Endothelial cell of umbilical vein (primary cell): ENCODE data around the gene TK2. TPM values are rescaled to one million over a fixed set of nuclear protein-coding genes. Genes with fewer than 3 reads are reported as not detected.

Experiments used
- BruUV-seq: library from RNA; stranded (reverse); fragments of 400-500 nt; replicated peaks from 2 replicates; lab custom pipeline; 2021; lab: Mats Ljungman, UMichigan
- CTCF ChIA-PET: fragments of 300-600, 350-600 bp; sonication (Branson Sonifier 250); formaldehyde crosslinking; loops from one replicate; lab custom pipeline; 2021; ENCODE audit warnings: antibody characterized with exemption, inconsistent platforms; lab: Charles Lee
- POLR2A ChIA-PET: fragments of 300-600, 350-600 bp; sonication (Branson Sonifier 250); formaldehyde crosslinking; loops from one replicate; lab custom pipeline; 2021; ENCODE audit warnings: antibody characterized with exemption, inconsistent platforms; lab: Charles Lee
- DNase-seq: peaks from one replicate; pipeline ENCODE4 v3.0.0-alpha.2; 2011; ENCODE audit warnings: low read depth, low spot score
- FAIRE-seq: peaks from 2 replicates; lab custom pipeline; 2011; peaks lifted over from hg19 to GRCh38; lab: Jason Lieb, UNC
- H2AFZ ChIP-seq: 2 replicates; pipeline ENCODE4 v1.6.0; 2012; ENCODE audit warnings: low read depth, low read length, control low read depth, inconsistent platforms
- H3K27ac ChIP-seq: 2 replicates; pipeline ENCODE4 v1.5.1; 2011; ENCODE audit warnings: low read depth, mild to moderate bottlenecking, control low read depth, low read length, moderate library complexity; ENCODE audit not compliant: insufficient read depth
- H3K27me3 ChIP-seq, 2 experiments: 2 replicates each; pipeline versions ENCODE4 v1.6.0 to v1.6.1; 2011; ENCODE audit warnings: low read length in 2 of 2, mixed read lengths in 1 of 2; ENCODE audit not compliant: control insufficient read depth in 2 of 2, insufficient read depth in 2 of 2
- H3K36me3 ChIP-seq, 2 experiments: 2 replicates in 1 of 2; 3 replicates in 1 of 2; pipeline ENCODE4 v1.5.1; 2011; ENCODE audit warnings: low read length in 2 of 2, mild to moderate bottlenecking in 1 of 2, moderate library complexity in 1 of 2; ENCODE audit not compliant: control insufficient read depth in 2 of 2, insufficient read depth in 2 of 2; ENCODE audit errors: extremely low read depth in 1 of 2
- H3K4me1 ChIP-seq: 3 replicates; pipeline ENCODE4 v1.5.1; 2011; ENCODE audit warnings: mild to moderate bottlenecking, low read length; ENCODE audit not compliant: control insufficient read depth, insufficient read depth; ENCODE audit errors: extremely low read depth
- H3K4me2 ChIP-seq: 2 replicates; pipeline ENCODE4 v1.6.1; 2011; ENCODE audit warnings: low read length, control low read depth, mixed read lengths; ENCODE audit not compliant: insufficient read depth
- H3K4me3 ChIP-seq, 3 experiments: fragments of 200-600 bp in 1 of 3; sonication (generic), shearing (Covaris generic) in 1 of 3; replicated peaks in 1 of 3; 2 replicates each; pipeline ENCODE4 v1.5.1; 2011 to 2016; ENCODE audit warnings: control low read depth in 3 of 3, low read length in 3 of 3, mild to moderate bottlenecking in 2 of 3, inconsistent platforms in 1 of 3, low read depth in 1 of 3, moderate library complexity in 1 of 3; ENCODE audit not compliant: insufficient read depth in 1 of 3
- H3K79me2 ChIP-seq: 2 replicates; pipeline ENCODE4 v1.6.0; 2012; ENCODE audit warnings: low read length, inconsistent platforms; ENCODE audit not compliant: control insufficient read depth, insufficient read depth
- H3K9ac ChIP-seq: replicated peaks from 2 replicates; pipeline ENCODE3; 2011; ENCODE audit warnings: low read length, control low read depth; ENCODE audit not compliant: insufficient read depth; ENCODE audit errors: extremely low read depth
- H3K9me1 ChIP-seq: replicated peaks from 3 replicates; pipeline ENCODE4 v1.6.0; 2011; ENCODE audit warnings: mild to moderate bottlenecking, low read length; ENCODE audit not compliant: control insufficient read depth, insufficient read depth; ENCODE audit errors: extremely low read depth
- H3K9me3 ChIP-seq: replicated peaks from 2 replicates; pipeline ENCODE4 v1.5.1; 2012; ENCODE audit warnings: low read length, inconsistent platforms; ENCODE audit not compliant: control insufficient read depth, insufficient read depth
- H4K20me1 ChIP-seq: replicated peaks from 2 replicates; pipeline ENCODE3; 2011; ENCODE audit warnings: mild to moderate bottlenecking, low read length; ENCODE audit not compliant: control insufficient read depth, insufficient read depth; ENCODE audit errors: extremely low read depth
- CTCF ChIP-seq, 2 donors: IDR thresholded peaks; 1 replicate in 1 of 2; 2 replicates in 1 of 2; pipeline ENCODE4 v1.5.1; 2011; ENCODE audit warnings: low read length in 2 of 2, mild to moderate bottlenecking in 2 of 2, moderate library complexity in 2 of 2, control low read depth in 1 of 2, inconsistent platforms in 1 of 2, low read depth in 1 of 2; ENCODE audit not compliant: insufficient read depth in 1 of 2; ENCODE audit errors: extremely low read depth in 1 of 2
- EZH2 ChIP-seq: IDR thresholded peaks from 2 replicates; pipeline ENCODE4 v1.6.1; 2012; ENCODE audit warnings: borderline replicate concordance, low read depth, mild to moderate bottlenecking, moderate library complexity, low read length, inconsistent platforms; ENCODE audit not compliant: severe bottlenecking
- FOS ChIP-seq: IDR thresholded peaks from 2 replicates; pipeline ENCODE4 v1.6.1; 2011; ENCODE audit warnings: mild to moderate bottlenecking, low read length, moderate library complexity, borderline replicate concordance; ENCODE audit not compliant: insufficient read depth
- GATA2 ChIP-seq: IDR thresholded peaks from 2 replicates; pipeline ENCODE4 v1.7.0; 2011; ENCODE audit warnings: low read depth, mild to moderate bottlenecking, moderate library complexity, mixed read lengths, low read length; ENCODE audit not compliant: insufficient read length, insufficient read depth
- JUN ChIP-seq: IDR thresholded peaks from 2 replicates; pipeline ENCODE4 v1.6.1; 2011; ENCODE audit warnings: borderline replicate concordance, low read depth; ENCODE audit not compliant: insufficient read length, insufficient read depth
- MAX ChIP-seq: IDR thresholded peaks from 2 replicates; pipeline ENCODE4 v1.6.1; 2011; ENCODE audit not compliant: insufficient read depth, insufficient read length
- MYC ChIP-seq: IDR thresholded peaks from one replicate; pipeline ENCODE4 v1.6.1; 2011; ENCODE audit warnings: mild to moderate bottlenecking, low read depth, low read length
- POLR2A ChIP-seq: IDR thresholded peaks from 2 replicates; pipeline ENCODE4 v1.6.1; 2012; ENCODE audit warnings: low read depth, mild to moderate bottlenecking, control low read depth, low read length
- POLR2AphosphoS5 ChIP-seq: IDR thresholded peaks from 2 replicates; pipeline ENCODE4 v1.6.1; 2012; ENCODE audit warnings: low read depth, mild to moderate bottlenecking, control low read depth, low read length, moderate library complexity; ENCODE audit not compliant: insufficient read depth
- dilution Hi-C: fragments of 300-500 bp; cut with MboI; formaldehyde crosslinking; loops from one replicate; pipeline ENCODE4 v1.15.0; 2019; ENCODE audit warnings: low sequenced_read_pairs; ENCODE audit not compliant: extremely low pct_ligation_motif_present
- intact Hi-C: fragments of 100-400 bp; cut with micrococcal nuclease; formaldehyde crosslinking; loops from one replicate; pipeline ENCODE4 v1.10.0; 2022
- polyA plus RNA-seq, 4 experiments: library from polyadenylated mRNA; depleted of rRNA in 3 of 4; stranded (reverse) in 3 of 4; unstranded in 1 of 4; fragments of >200 nt; gene quantifications; 2 replicates each; pipeline versions ENCODE4 v1.2.1 to v1.2.3, GENCODE V29; 2011 to 2012; ENCODE audit warnings: missing spikeins in 1 of 4
- total RNA-seq: library from RNA; stranded (reverse); gene quantifications from 2 replicates; pipeline ENCODE4 v1.2.3, GENCODE V29; 2021

Gene TK2
- total and polyA plus RNA-seq, 2 donors (not counting 3 experiments of a cell fraction or from before 2014, with no cell fraction given): 12.1 to 25.2 TPM

GRCh38 chr16:66554495-66554894 is 4.6 kb upstream of the TK2 start:
- intact Hi-C loops: no loop called here
- ChIA-PET CTCF (interaction anchor here (1.1 to 4.2 kb wide), 2 partner anchors 11 to 54 kb away, joined by 3 to 15 read pairs; no protein-coding TSS in a partner anchor), POLR2A (no interaction called here)
- H3K4me1 ChIP-seq: peaks cover 30% of the 10 kb centered on the region
- no TSS peak for BruUV-seq
- dilution Hi-C loops: no loop called here
- TF ChIP-seq POLR2A (no peak), MAX (no peak), FOS (no peak), POLR2AphosphoS5 (no peak), CTCF (IDR thresholded peaks at IDR 0.05; ENCODE audit: extremely low read depth in 1 of 2, insufficient read depth in 1 of 2, low read depth in 1 of 2, low read length in 2 of 2) (no peak), GATA2 (no peak), EZH2 (no peak), JUN (no peak), MYC (no peak)
- H3K79me2 ChIP-seq: peaks cover 50% of the 10 kb centered on the region
- H3K9me1 ChIP-seq: no peaks in the 10 kb centered on the region
- DNase-seq (no peak), FAIRE-seq (no peak)
- H3K4me2 ChIP-seq: no peak overlapping the region
- H3K27me3 ChIP-seq: no peaks in the 10 kb centered on the region
- H3K4me3 ChIP-seq: no peak overlapping the region
- H3K9ac ChIP-seq: no peak overlapping the region
- H4K20me1 ChIP-seq: no peaks in the 10 kb centered on the region
- H2AFZ ChIP-seq: no peak overlapping the region
- peaks cover 0 to 5% of the 10 kb centered on the region in 2 experiments for H3K36me3 ChIP-seq
- H3K9me3 ChIP-seq: no peaks in the 10 kb centered on the region
- H3K27ac ChIP-seq: no peak overlapping the region
